GM19193 (cell line): Measurements from ENCODE around the gene ANGPTL2.

Source experiments
- POLR2A ChIP-seq: IDR thresholded peaks from 4 replicates; pipeline ENCODE4 v1.6.1; 2011; ENCODE audit not compliant: insufficient read depth, insufficient read length; ENCODE audit errors: extremely low read depth

Gene ANGPTL2

DNA sequence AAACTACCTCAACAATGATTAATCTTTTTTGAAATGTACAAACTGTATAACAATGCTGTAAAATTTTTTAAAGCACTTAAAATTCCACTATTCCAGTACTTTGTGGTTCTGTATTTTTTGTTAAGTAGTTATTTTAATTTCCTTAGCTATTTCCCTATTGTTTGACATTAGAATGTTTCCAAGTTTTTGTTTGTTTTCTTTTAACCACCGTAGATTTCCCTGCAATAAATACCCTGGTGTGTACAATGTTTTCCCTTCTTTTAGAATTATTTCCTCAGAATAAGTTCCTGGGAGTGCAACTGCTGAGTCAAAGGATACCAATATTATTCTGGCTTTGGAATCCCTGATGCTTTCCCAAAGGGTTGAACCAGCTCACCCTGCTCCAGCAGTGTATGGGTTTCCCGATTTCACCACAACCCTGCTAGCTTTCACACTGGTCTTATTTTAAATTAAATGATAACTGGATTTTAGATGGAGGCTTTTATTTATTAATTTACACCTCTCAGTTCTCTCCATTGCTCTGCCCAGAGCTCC, 20.6 kb upstream of the ANGPTL2 start:
- TF ChIP-seq POLR2A: no peak

DNA sequence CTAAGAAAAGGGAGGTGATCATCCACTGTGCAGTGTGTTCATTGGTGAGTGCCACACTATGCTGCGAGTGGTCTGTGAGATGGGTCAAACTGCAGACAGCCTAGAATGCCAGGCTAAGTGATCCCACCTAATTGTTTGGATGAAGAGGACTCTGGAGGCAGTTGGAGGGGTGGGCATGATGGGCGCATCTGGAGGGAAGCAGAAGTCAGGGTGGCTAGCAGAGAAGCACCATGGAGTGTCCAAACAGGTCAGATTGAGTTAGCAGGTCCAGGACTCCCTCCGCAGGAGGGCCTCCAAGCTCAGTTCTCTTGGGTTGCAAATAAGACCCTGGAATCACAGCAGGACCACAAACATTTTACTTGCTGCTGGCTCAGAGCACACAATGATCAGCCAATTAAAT, 19.9 kb upstream of the ANGPTL2 start:
- TF ChIP-seq POLR2A: no peak

DNA sequence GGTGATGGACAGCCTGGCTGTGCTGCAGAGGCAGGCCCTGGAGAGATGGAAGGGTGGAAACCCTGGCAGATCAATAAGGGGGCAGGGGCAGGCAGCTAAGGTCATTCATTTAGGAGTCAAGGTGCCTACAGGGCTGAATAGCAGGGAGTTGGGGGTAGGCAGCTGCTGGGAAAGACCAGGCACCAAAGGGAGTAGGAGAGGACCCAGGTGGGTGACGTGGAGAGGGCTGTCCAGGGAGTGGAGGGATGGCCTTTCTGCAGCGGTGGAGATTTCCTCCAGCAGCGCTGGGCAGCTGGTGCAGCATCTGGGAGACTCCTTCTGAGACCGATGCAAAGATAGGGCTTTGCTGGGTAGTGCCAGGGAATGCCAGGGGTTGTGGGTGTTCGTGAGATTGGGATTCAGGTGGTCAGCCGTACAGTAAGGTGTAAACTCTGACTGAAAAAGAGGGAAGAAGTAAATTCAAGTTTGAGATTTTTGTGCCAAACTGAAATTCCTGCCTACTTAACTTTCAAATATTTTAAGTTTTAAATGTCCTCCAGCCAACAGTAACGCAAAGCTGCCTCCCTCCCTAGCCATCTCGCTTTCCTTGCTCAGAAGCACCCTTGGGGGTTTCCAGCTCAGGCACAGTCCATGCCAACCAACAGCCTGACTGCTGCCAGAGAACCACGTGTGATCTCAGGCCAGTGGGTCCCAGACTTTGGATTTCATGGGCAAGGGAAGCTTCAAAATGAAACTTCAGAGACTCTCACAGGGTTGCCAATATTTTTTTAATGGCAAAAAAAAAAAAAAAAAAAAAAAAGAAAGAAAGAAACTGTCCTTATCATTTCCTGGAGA, 18.6 kb upstream of the ANGPTL2 start:
- TF ChIP-seq POLR2A: no peak

DNA sequence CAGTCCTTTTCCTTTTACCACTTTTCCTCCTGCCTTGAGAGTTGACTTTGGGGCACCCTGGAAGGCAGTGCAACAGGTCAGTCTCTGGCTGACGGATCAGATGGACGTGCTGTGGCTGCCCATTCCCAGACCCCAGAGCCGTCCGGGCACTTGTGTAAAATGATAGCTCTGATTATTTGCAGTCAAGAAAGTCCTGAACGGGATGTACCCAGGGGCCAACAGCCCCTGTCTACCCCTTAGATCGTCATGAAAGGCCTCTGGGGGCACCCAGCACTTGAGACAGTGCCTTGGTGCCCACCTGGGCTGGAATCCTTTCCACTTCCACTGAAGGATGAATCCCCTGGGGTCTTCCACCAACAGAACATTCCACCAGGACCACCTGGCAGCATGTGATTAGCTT, 17.7 kb upstream of the ANGPTL2 start:
- TF ChIP-seq POLR2A: no peak

DNA sequence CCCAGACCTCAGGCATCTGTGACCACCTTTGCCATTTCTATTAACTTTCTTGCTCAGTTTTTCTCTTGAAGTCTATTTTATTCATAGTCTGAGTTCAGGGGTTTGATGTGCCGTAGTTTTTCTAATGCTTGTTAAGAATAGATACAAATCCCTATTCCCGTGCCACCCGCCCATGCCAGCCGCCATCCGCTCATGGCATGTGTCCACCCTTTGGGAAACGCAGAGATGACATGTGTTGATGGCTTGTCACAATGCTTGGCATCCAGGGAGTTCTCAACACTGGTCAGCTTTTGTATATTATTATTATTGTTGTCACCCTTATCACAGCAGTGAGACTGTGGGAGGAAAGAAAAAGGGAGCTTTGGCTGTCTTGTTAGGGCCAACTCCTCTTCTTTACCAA, 17.3 kb upstream of the ANGPTL2 start:
- no peak for TF ChIP-seq POLR2A

DNA sequence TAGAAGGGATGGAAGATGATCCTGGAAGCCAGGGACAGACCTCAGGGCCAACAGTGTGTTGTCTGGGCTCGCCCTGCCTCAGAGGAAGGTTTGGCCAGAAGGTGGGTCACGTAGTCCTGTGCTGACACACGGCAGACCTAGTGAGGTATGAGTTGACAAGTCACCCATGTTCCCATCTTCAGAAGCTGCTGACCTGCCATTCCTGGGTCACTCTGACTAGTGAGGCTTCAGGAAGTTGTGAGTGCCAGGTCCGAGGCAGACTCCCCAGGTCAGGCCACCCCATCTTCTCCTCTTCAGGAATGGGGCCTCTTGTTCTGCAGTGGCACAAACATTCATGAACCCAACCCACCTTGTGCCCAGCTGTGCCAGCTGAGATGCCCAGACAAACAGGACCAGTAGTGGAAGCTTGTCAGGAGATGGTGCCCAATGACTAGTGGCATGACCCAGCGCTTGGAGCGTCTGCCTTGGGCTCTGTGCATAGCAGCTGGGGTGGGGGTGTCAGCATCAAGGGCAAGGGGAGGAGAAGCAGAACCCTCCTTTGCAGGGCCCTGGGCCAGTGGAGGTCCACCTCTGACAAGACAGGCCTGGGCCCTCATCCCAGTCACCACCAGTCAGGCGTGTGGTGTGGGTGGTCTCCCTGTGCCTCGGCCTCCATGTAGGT, 16.8 kb upstream of the ANGPTL2 start:
- TF ChIP-seq POLR2A: no peak

DNA sequence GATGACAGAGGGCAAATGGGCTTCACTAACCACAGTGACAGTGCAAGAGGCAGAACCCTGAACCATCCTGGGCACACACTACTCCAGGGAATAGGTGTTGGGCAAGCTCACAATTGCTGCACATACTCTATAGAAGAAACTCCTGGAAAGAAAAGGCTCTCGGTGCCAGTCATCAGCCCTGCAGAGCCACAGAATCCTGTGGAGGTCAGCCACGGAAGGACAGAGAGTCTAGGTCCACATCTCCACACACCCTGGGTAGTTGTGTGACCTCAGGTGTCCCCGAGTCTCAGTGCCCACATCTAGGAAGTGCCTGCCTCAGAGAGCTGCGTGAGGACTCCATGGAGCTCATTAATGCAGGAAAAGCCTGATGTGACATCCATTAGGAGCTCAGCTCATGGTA, 16.0 kb upstream of the ANGPTL2 start:
- TF ChIP-seq POLR2A: no peak

DNA sequence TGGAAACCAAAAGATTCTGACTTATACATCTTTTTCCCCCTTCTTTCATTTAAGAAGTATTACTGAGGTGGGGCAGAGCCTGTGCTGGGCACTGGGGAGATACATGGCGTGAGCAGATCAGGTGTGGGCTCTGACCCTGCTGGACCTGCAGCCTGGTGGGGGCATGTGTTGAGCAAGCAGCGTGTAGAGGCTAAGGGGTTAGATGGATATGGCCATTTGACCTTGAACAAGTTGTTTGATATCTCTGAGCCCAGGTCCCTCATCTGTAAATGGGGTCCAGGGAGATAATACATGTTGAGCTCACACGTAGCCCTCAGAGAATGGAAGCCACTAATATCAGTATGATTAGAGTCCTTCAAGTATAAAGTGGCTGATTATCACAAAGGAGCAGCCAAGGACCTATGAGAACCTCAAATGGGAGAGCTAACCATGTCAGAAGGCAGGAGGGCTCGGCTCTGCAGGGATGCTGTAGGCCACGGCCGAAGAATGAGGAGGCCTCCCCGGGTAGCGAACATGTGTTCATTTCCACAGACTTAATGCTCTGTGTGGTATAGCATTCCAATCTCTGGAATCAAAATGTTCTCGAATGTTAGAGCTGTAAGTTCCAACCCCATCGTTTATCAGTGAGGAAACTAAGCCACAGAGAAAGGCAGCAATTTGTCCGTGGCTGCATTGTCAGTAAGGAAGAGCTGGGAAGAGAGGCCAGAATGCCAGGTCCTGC, 15.4 kb upstream of the ANGPTL2 start:
- TF ChIP-seq POLR2A: no peak

DNA sequence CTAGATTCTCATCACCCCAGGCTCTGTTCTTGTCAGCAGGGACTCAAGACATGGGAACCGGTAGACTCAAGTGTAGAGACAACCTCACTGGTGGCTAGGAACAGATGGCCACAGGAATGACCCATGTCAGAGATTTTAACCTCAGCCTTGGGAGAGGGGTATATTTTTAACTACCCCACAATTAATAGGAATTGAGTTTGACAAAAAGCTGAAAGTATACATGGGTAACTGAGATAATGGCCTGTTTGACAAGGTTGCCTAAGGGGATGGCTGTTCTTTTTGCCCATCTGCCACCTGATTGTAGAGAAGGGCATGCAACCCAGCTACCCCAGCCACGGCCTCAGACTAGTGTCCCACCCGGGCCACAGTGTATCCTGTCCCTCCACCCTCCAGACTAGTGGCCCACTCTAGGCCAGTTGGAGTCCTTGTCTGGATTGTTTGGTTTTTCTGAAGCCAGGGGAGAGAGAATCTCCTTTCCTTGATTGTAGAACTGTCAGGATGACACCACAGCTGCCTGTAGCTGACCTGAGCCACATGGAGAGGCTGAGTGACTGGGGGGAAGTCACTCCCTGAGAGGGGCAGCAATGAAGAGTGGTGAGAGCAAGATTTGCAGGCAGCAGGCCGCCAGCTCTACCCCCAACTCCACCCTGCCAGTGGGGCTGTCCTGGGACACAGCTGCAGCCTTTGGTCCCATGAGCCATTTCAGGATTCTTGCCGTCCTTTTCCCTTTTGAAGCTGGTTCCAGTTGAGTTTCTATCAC, 14.6 kb upstream of the ANGPTL2 start:
- no peak for TF ChIP-seq POLR2A

DNA sequence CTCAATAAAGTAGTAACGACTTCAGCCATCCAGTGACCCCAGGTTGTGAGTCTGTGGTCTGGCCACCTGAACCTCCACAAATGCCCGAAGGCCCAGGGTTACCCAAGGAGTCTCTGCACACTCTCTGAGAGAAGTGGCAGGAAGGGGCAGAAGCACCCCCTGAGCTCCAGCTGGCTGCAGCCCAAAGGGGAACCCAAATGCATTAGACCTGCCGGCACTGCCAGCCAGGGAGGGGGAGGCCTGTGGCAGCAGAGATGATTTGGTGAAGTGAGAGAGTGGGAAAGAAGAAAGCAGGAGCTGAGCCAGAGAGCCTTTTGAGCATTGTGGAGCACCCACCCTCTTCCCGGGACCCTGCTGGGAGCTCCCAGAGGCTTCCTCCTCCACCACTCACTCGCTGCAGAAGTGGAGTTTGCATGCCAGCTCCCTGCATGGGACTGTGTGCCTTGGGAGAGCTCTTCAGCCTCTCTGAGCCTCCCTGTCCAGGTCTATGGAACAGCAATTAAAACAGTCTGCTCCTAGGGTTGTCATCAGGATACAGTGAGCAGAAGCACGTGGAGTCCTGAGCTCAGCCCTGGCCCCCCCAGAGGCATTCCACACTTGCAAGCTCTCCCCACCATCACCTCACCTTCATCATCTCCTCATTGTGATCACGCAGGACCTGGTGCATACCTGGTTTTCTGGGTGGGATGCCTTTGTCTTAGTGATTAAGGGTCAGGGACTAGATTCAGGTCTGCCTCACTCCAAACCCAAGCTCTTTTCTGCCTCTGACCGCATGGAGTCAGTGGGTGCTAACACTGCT, 13.8 kb upstream of the ANGPTL2 start:
- no peak for TF ChIP-seq POLR2A

DNA sequence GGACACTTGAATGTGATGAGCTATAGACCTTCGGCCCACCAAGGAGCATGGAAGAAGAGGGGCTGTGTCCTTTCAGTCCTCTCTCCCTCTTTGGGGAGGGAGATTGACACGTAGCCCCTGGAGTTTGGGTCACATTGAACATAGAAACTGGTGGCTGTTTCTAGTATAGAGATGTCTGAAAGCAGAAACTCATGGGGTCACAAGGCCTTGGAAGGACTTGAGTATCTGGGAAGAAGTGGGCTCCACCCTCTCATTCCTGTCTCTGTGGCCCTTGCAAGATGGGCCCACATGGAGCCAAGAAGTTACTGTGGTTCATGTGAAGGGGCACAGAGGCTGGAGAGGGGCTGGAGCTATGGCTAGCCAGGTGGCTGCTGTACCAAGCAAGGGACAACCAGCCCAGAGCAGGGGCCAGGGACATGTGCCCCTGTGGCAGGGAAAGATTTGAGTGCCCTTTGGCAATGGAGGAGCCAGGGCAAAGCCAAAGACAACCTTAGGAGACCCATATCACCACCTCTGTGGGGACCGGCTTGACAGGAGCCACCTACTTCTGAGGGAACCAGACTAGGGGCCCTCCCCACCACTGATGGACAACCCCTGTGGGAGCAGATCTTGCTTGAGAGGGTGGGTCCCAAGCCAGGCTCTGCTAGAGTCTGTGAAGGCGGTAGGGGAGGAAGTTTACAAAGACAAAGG, 12.8 kb upstream of the ANGPTL2 start:
- TF ChIP-seq POLR2A: no peak

DNA sequence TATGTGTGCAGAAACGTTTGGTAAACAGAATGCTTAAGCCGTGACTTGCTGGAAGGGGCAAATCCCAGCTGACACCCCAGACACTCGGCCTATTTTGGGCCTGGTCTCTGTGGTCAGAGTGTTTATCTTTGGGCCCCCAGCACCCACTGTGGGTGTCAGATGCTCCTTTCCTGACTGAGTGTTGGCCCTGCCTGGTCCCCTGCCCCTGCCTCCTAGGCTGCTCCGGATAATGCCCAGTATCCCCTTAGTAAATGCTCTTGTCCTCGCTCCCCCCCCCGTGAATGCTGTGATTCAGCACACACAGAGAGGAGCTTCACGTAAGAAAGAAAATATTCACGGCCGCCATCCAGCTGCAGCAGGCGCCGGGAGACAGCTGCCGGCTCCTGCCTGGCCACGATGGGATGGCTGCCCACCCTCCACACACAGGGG, 11.3 kb upstream of the ANGPTL2 start:
- TF ChIP-seq POLR2A: no peak

DNA sequence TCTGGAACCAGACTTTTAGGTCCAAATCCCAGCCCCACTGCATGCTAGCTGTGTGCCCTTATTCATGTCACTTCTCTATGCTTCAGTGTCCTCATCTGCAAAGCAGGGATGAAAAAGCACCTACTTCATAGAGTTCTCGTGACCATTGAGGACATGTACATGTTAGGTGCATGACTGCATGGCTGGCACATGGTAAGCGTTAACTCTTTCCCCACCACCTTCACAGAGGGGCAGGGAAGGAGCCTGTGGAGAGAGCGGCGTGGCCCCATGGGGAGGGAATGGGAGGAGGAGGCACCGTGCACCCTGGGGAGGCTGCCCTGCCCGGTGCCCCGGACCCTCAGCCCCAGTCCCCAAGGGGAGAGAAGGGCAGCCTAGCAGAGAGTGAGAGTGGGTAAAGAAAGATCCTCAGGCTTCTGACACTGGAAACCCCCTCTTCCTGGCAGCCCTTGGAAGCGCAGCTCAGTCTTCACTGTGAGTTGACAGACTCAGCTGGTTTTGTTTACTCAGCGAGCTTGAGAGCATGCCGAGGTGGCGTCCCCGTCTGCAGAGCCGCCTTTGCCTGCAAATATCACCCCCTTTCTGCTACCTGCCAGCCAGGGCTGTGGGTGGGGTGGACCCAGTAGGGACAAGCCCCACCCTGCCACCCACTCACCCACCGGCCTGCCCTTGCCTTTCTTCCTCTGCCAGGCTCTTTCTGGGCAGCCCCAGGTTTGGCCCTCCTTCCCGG, 10.6 kb upstream of the ANGPTL2 start:
- TF ChIP-seq POLR2A: no peak
